Measurements from ENCODE around the gene BMP3. TPM values are rescaled to one million over a fixed set of nuclear protein-coding genes. Genes with fewer than 3 reads are reported as not detected.

BMP3 gene
- polyA plus RNA-seq, 3 donors, result 12.1 to 15.9 (median 14.6) TPM

DNA sequence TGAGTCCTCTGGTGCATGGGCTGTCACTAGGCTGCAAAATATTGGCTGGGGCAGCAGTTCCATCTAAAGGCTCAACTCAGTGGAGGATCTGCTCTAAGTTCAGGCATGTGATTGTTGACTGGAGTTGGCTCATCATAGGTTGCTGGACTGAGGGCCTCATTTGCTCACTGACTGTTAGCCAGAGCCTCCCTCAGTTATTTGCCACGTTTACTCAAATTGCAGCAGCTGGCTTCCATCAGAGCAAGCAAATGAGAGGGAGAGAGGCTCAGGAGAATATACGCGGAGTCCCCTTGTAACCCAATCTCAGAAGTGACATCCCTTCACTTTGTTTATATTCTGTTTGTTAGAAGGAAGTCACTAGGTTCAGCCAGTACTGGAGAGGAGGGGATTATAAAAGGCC lies 54.1 kb downstream of the BMP3 start:
- DNase-seq (ENCODE audit: extremely low read depth in 1 of 11, low read depth in 9 of 11, low spot score in 4 of 11), result peak in 10 of 11 donors; percentile 7 to 64 (median 38)

DNA sequence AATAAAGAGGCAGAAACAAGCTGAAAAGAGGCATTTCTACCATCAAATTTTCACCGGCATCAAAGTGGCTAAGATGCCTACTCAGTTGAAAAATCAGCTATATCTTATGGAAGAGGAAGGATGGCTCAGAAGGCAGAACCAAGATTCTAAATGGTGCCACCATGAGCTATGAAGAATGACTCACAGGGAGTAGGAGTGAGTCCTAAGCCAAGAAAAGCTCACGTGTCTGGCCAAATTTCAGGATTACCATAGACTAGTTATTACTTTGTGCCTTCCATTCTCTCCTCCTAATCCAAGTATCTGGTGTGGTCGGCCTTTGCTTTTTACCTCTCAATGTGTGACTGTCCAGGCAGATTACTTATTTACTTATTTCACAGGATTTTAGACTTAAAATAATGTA lies 54.8 kb downstream of the BMP3 start:
- no peak for DNase-seq (ENCODE audit: extremely low read depth in 1 of 11, low read depth in 9 of 11, low spot score in 4 of 11)

DNA sequence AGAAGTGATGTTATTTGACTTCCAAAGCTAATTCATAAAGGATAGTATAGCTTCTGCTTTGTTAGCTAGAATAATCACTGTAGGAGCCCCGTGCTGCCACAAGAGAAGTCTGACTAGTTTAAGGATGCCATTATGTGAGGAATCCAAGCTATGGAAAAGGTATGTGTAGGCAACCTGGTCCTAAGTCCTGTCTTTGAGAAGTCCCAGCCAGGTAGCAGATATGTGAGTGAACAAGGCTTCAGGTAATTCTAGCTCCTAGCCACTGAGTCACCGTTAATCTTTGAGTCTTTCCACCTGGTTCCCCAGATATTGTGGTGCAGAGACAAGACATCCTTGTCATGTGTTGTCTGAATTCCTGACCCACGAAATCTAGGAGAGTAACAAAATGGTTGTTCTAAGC lies 55.5 kb downstream of the BMP3 start:
- DNase-seq (ENCODE audit: extremely low read depth in 1 of 11, low read depth in 9 of 11, low spot score in 4 of 11), result no peak

DNA sequence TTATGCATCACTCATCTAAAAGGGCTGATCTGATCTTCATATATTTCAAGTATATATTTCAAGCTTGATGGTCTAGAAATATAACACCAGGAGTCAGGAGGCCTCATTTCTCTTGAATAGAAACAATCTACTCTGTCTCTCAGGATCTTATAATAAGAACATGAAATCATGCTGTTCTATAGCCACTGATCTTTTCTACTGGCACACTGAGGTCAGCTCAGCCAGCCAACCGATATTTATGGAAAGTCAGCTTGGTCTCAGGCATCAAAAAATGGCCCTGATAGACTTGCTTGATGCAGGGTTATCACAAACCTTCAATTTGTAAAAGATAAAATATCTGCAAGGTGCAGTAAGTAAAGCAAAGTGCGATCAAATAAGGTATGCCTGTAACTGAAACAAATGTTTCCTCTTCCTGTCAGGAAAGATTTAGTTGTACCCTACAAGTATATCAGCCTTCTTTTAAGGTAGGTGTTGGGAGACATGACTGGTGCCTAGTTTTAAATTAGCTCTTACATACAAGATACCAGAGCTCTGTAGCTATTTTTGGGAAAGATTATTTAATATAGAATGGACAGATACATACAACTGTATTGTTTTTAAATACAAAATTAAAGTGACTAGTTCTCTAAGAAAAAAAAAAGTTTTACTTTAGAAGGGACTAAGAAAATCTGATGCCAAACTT lies 63.4 kb downstream of the BMP3 start:
- no peak for DNase-seq (ENCODE audit: extremely low read depth in 1 of 11, low read depth in 9 of 11, low spot score in 4 of 11)

DNA sequence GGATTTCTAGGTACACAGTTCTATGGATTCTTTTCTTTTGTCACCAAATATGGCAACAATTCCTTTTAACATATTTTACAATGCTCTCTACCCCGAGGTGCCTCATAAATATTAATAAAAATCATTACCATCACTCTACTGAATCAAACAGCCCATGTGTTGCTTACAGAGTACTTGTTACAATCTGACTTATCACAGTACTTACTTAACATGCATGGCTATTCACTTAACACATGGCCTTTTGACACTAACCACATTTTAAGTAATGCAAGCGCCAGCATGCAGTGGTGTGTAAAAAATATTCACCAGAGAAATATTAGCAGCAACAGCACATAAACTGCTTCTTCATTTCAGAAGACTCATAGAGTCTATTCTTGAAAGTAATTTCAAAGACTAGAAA lies 64.9 kb downstream of the BMP3 start:
- DNase-seq (ENCODE audit: extremely low read depth in 1 of 11, low read depth in 9 of 11, low spot score in 4 of 11), result no peak

DNA sequence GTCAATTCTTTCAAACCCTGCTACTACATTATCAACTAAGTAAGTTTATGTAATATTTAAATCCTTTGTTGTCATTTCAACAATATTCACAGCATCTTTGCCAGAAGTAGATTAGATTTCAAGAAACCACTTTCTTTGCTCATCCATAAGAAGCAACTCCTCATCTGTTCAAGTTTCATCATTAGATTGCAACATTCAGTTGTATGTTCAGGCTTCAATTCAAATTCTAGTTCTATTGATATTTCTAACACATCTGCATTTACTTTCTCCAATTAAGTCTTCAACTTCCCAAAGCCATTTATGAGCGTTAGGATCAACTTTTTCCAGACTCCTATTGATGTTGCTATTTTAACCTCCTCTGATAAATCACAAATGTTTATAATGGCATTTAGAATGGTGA lies 66.1 kb downstream of the BMP3 start:
- DNase-seq (ENCODE audit: extremely low read depth in 1 of 11, low read depth in 9 of 11, low spot score in 4 of 11), result no peak

DNA sequence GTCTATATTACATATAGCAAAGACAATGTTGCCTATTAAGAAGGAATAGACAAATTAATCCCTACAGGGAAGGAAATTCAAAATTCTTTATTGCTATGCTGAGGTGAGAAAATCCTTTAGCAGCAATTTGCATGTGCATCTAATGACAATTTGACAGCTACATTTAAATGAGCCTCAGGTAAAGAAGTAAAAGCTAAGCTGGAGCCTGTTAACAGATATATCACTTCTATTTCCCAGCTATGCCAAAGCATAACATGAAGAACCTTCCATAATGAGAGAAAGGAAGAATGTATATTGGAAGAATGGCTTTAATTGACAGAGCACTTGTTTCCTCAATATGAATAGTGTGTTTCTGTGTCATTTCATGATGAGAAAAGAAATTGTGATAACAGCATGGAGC lies 71.6 kb downstream of the BMP3 start:
- no peak for DNase-seq (ENCODE audit: extremely low read depth in 1 of 11, low read depth in 9 of 11, low spot score in 4 of 11)

DNA sequence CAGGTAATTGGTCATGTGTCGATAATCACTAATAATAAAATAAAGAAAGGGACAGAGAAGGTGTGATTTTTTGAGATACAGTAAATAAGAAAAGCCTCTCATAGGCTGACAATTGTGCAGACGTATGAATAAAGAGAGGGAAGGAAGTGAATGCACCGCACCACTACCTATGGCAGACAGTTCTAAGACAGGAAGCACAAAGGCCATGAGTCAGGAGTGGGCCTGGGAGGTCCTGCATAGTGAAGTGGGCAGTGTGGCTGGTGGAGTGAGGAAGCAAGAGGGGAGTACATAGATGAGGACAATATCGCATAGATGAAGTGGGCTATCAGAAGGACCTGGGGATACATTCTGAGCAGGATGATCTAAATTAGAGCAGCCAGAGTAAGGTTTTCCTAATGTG lies 75.6 kb downstream of the BMP3 start:
- no peak for DNase-seq (ENCODE audit: extremely low read depth in 1 of 11, low read depth in 9 of 11, low spot score in 4 of 11)

Other genes with a start within 250 kb of the BMP3 start
- 1 to 10 TPM; 1.7 to 2.5 (median 1.9) TPM for gene PRKG2, start 184.5 kb downstream of the BMP3 start, polyA plus RNA-seq (ENCODE audit: insufficient read length in 3 of 3)

Data from renal cortex interstitium (tissue), 11 donors.